Loucy (cell line): Measurements from ENCODE around the gene RING1.

Experiments used
- CTCF ChIP-seq: fragments of 200-600 bp; sonication (generic); conservative IDR thresholded peaks from 2 replicates; pipeline ENCODE4 v1.5.1; 2014; ENCODE audit warnings: mild to moderate bottlenecking, antibody characterized with exemption, low read length
- EZH2phosphoT487 ChIP-seq: fragments of 200-600 bp; IDR thresholded peaks from 2 replicates; pipeline ENCODE4 v1.6.1; 2018; ENCODE audit warnings: antibody characterized with exemption, mild to moderate bottlenecking, moderate library complexity, borderline replicate concordance

GRCh38 chr6:33187809-33188208 is 20.5 kb upstream of the RING1 start:
- TF ChIP-seq CTCF: no peak
- TF ChIP-seq EZH2phosphoT487: no peak
